SKM-1 treated with dmso at 0.1 percent for 144 hours (cell line): ENCODE measurements around the gene NIBAN1.
"Not testable (repeated sequence)": the region's sequence is repeated elsewhere in the genome, so short reads cannot be mapped to it uniquely, and the experiment has no call there.

Experiments used
- DNase-seq: peaks from one replicate; lab custom pipeline; 2025; ENCODE audit not compliant: unreplicated experiment; lab: John Stamatoyannopoulos, UW

Gene NIBAN1

GRCh38 chr1:184974056-184974836, at the start of gene NIBAN1:
Gene NIBAN1, minus strand, starts transcription at chr1:184974508. Its CDS starts 152 bp downstream, at chr1:184974356.
- peak; percentile 83 for DNase-seq

DNA sequence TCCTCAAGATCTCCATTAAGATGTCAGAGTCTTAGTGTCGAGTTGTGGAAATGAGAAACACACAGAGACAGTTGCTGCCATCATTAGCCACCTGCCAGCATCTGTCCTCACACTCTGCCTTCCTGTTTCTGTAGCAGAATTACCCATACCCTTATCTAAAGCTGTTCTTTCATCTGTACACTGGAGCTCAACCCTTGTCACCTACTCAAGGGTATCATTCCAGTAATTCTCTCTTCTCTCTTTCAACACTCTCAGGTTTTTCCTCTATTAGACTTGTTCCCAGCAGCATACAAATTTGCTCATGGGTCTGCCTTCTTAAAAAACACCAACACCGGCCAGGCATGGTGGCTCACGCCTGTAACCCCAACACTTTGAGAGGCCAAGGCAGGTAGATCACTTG, 43.7 kb upstream of the NIBAN1 start:
- no peak for DNase-seq

- DNase-seq: peak; percentile 80
Observed at GRCh38 chr1:185017338-185017737, 43.0 kb upstream of the NIBAN1 start.

DNA sequence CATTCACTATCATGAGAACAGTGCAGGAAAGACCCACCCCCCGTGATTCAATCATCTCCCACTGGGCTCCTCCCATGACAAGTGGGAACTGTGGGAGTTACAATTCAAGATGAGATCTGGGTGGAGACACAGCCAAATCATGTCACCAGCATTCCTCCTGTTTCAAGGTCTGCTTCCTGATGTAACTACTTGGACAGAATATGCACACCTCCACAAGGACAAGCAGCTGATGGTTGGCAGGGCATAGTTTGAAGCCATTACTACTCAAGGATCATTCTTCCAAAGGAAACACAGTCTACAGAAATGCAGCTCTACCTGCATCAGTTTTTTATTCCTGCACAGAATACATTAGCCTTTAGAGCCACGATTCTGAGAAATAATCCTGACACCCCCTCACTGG, 42.6 kb upstream of the NIBAN1 start:
- DNase-seq: no peak

- no peak for DNase-seq
Observed at GRCh38 chr1:185015631-185016030, 41.3 kb upstream of the NIBAN1 start.

DNA sequence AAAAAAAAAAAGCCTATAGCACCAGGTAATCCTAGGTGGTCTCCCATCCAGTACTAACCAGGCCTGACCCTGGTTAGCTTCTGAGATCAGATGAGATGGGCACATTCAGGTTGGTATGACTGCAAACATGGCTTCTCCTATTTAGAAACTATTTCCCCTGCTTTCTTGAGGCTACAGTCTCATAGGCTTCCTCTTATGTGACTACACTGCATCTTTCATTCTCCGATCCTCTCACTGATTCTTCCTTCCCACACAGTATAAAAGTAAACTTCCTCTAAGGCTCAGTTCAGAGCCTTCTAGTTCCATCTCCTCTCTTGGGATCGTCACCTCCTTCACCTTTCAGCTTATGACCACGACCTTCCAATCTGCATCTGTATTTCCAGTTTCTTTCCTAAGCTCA, 40.6 kb upstream of the NIBAN1 start:
- no peak for DNase-seq

DNA sequence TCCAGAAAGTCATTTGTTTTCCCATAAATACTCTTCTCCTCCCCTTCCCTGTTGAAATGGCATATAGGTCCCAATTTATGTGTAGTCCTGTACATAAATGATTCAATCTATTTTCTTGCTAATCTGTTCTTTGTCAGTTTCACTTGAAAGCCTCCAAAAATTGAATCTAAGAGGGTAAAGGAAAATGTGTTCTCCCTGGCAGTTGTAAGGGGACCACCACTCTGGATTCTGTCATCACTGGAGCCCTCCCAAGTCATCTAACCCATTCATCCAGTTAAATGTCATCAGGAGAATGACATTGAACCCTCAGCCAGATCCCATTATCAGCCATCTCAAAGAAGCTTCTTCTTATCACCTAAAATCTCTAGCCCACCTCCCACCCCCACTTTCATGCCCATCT, 36.1 kb upstream of the NIBAN1 start:
- no peak for DNase-seq

DNA sequence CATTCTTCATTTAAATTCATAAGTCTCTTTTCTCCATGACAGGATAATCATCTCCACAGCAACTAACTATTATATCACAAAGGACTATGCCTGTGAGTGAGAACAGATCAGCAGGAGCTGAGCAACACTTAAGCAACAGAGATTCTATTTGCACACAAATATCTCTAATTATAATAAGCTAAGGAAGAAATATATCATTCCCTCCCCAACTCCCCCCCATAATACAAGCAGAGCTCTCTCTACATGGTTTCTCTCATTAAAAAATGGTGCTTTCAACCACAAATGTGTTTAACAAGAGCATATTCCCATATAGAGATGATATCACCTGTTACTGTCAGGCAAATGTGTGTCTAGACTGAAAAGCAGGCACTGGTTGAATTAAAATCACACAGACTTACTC, 34.5 kb upstream of the NIBAN1 start:
- DNase-seq: no peak

DNA sequence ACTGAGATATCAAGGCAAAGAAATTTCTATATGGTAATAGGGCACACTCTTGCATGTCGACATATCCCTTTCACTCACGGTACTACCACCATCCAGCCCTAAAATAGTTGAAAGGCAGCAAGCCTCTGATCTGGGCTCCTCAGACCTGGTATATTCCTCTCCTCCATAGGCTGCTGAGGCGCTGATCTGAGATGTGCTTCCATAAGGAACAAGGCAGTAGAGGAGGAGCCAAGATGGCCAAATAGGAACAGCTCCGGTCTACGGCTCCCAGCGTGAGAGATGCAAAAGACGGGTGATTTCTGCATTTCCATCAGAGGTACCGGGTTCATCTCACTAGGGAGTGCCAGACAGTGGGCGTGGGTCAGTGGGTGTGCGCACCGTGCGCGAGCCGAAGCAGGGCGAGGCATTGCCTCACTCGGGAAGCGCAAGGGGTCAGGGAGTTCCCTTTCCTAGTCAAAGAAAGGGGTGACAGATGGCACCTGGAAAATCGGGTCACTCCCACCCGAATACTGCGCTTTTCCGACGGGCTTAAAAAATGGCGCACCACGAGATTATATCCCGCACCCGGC, 27.1 kb upstream of the NIBAN1 start:
- DNase-seq: not testable (repeated sequence)

DNA sequence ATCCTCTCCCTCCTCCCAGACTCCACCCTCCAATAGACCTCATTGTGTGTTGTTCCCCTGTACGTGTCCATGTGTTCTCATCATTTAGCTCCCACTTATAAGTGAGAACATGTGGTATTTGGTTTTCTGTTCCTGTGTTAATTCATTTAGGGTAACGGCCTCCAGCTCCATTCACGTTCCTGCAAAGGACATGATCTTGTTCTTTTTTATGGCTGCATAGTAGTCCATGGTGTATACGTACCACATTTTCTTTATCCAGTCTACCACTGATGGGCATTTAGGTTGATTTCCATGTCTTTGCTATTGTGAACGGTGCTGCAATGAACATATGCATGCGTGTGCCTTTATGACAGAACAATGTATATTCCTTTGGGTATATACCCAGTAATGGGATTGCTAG, 25.7 kb upstream of the NIBAN1 start:
- not testable (repeated sequence) for DNase-seq

DNA sequence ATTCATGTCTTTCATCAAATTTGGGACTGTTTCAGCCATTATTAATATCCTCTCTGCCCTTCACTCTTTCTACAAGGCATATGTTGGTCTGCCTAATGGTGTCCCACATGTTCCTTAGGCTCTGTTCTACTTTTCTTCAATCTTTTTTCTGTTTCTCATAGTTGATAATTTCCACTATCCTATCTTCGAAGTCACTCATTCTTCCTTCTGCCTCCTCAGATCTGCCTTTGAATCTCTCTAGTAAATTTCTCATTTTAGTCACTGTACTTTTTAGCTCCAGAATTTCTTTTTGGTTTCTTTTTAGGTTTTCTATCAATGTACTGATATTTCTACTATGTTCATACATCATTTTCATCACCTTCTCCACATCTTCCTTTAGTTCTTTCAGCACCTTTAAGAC, 20.0 kb upstream of the NIBAN1 start:
- DNase-seq: no peak

DNA sequence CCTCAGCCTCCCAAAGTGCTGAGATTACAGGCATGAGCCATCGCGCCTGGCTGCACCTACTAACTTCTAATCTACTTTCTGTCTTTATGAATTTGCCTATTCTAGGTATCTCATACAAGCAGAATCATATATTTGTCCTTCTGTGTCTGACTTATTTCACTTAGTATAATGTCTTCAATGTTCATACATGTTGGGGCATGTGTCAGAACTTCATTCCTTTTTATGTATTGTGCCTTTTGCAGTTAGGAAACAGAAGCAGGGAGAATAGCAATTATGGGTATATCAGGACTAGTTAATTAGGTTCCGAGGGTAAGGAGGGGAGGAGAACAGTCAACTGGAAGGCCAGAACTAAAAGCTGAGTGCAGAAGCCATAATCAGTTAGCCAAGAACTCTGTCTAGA, 18.0 kb upstream of the NIBAN1 start:
- DNase-seq: no peak

- no peak for DNase-seq
Observed at GRCh38 chr1:184990204-184990603, 15.9 kb upstream of the NIBAN1 start.

DNA sequence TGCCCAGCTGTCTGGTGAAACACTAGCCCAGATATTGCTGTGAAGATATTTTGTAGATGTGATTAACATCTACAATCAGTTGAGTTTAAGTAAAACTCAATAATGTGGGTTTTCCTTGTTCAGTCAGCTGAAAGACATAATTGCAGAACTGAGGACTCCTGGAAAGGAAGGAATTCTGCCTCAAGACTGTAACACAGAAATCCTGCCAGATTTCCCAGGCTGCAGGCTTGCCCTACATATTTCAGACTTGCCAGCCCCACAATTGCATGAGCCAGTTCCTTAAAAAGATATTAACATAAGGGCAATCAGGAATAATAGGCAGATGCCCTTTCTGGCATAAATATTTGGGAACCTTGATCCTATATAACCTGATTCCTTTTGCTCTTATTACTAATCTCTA, 14.2 kb upstream of the NIBAN1 start:
- no peak for DNase-seq

- peak; percentile 71 for DNase-seq
Observed at GRCh38 chr1:184987696-184988095, 13.4 kb upstream of the NIBAN1 start.

- DNase-seq: no peak
Observed at GRCh38 chr1:184986250-184986649, 11.9 kb upstream of the NIBAN1 start.

DNA sequence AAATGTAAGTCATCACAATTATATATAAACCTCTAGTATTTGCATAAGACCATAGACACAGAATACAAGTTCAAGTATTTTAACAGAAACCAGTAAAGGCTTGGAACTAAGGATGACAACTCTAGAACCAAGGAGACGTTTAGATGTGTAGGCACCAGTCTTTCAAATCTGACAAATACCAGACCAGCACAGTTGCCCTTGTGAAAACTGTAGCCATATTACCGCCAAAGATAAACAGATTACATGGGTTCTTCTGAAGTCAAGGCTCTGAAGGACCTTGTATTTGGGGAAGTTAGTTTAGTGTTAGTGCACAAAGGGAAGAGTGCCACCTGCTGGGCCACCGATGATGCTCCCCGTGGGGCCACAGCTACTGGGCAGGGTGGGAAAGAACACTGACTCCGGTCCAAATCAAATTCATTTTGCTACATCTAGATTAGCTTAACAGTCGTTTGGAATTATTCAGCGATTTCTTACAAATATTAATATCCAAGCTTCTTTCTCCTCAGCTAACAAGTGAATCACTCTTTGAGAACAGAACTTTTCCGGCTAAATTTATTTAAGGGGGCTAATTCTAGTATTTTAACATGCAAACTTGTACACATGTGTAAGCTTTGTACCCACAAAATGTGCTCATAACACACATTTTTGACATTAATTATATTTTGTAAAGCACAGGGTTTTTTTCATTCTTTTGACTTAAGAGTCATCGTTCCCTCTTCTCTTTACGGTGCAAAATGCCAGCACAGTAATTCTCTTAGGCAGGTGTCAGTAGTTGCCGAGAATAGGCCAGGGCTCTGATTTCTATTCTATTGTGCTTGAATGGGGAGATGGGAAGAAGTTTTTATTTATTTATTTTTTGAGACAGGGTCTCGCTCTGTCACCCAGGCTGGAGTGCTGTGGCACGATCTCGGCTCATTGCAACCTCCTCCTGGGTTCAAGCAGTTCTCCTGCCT, 8.0 kb upstream of the NIBAN1 start:
- DNase-seq: peak; percentile 98

GRCh38 chr1:184980726-184981125, 6.4 kb upstream of the NIBAN1 start:
- no peak for DNase-seq

DNA sequence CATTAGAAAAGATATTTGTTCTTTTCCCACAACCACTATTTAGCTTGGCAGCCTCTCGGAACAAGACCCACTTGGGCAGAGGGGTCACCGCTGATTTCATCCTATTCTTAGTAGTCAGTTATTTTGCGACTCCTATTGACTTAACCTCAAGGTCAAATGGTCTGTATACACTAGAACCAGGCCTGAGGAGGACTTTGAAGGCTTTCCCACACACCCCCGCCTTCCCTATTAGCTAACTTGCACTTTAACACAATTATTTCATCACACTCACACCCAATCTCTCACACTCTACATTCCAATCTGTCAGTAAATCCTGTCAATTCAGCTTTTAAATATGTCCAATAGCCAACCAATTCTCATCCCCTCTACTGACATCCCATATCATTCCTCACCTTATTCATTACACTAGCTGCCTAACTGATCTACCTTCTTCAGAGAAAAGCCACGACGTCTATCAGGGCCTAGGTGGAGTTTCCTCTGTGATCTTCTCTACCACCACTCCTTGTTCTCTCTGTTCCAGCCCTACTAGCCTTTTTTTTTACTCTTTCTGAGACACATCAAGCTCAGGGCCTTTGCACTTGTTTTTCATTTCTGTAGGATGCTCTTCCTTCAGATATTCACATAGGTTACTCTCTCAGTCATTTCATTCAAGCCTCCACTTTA, 1.0 kb upstream of the NIBAN1 start:
- DNase-seq: no peak

GRCh38 chr1:184974837-184975115, 468 bp upstream of the NIBAN1 start:
- no peak for DNase-seq

GRCh38 chr1:184973272-184974055, 844 bp downstream of the NIBAN1 start:
- DNase-seq: peak; percentile 69
